SH-SY5Y (cell line): ENCODE measurements around the gene AADAT.

Source experiments
- GATA2 ChIP-seq: IDR thresholded peaks from 2 replicates; pipeline ENCODE4 v1.6.1; 2011; ENCODE audit warnings: mild to moderate bottlenecking, low read depth, low read length
- GATA3 ChIP-seq: IDR thresholded peaks from 2 replicates; pipeline ENCODE4 v1.6.1; 2011; ENCODE audit warnings: low read depth, mild to moderate bottlenecking, low read length, moderate library complexity

GRCh38 chr4:170111085-170111484, 21.3 kb upstream of the AADAT start:
- TF ChIP-seq GATA2 (no peak), GATA3 (no peak)
